Fibroblast of lung (primary cell): Measurements from ENCODE around the gene AGBL4. TPM values are rescaled to one million over a fixed set of nuclear protein-coding genes. Genes with fewer than 3 reads are reported as not detected.

Source experiments
- DNase-seq, 2 donors: peaks; one replicate each; pipeline versions ENCODE4 v3.0.0 to v3.0.0-alpha.2; 2010; ENCODE audit warnings: low read depth in 2 of 2
- H2AFZ ChIP-seq: 2 replicates; pipeline ENCODE4 v1.5.1; 2012; ENCODE audit warnings: low read length, control low read depth, inconsistent platforms
- H3K27ac ChIP-seq: 2 replicates; pipeline ENCODE4 v1.5.1; 2011; ENCODE audit warnings: low read length, control low read depth; ENCODE audit not compliant: insufficient read depth
- H3K27me3 ChIP-seq: 2 replicates; pipeline ENCODE4 v1.5.1; 2011; ENCODE audit warnings: mild to moderate bottlenecking, low read length; ENCODE audit not compliant: control insufficient read depth, insufficient read depth
- H3K36me3 ChIP-seq: 2 replicates; pipeline ENCODE4 v1.5.1; 2011; ENCODE audit warnings: low read length; ENCODE audit not compliant: control insufficient read depth, insufficient read depth
- H3K4me1 ChIP-seq: 2 replicates; pipeline ENCODE4 v1.5.1; 2011; ENCODE audit warnings: low read length; ENCODE audit not compliant: control insufficient read depth, insufficient read depth; ENCODE audit errors: extremely low read depth
- H3K4me2 ChIP-seq: 2 replicates; pipeline ENCODE4 v1.5.1; 2011; ENCODE audit warnings: low read length, control low read depth; ENCODE audit not compliant: insufficient read depth; ENCODE audit errors: extremely low read depth
- H3K4me3 ChIP-seq, 4 experiments: fragments of 200-600 bp in 1 of 4; sonication (generic) in 1 of 4; replicated peaks in 1 of 4; 2 replicates each; pipeline ENCODE4 v1.5.1; 2011 to 2016; ENCODE audit warnings: low read length in 4 of 4, low read depth in 3 of 4, mild to moderate bottlenecking in 3 of 4, control low read depth in 2 of 4, inconsistent platforms in 1 of 4, mixed read lengths in 1 of 4; ENCODE audit not compliant: insufficient read depth in 1 of 4; ENCODE audit errors: control extremely low read depth in 1 of 4
- H3K79me2 ChIP-seq: 2 replicates; pipeline ENCODE4 v1.5.1; 2012; ENCODE audit warnings: mild to moderate bottlenecking, low read length, inconsistent platforms; ENCODE audit not compliant: control insufficient read depth, insufficient read depth
- H3K9ac ChIP-seq: 2 replicates; pipeline ENCODE4 v1.5.1; 2011; ENCODE audit warnings: mild to moderate bottlenecking, low read length, control low read depth; ENCODE audit not compliant: insufficient read depth
- H3K9me3 ChIP-seq: 2 replicates; pipeline ENCODE4 v1.5.1; 2012; ENCODE audit warnings: low read depth, low read length; ENCODE audit not compliant: control insufficient read depth, insufficient read depth
- H4K20me1 ChIP-seq: 2 replicates; pipeline ENCODE4 v1.5.1; 2011; ENCODE audit warnings: low read length; ENCODE audit not compliant: control insufficient read depth, insufficient read depth; ENCODE audit errors: extremely low read depth
- EZH2 ChIP-seq: IDR thresholded peaks from 2 replicates; pipeline ENCODE4 v1.5.1; 2012; ENCODE audit warnings: low read length, control low read depth, mild to moderate bottlenecking; ENCODE audit errors: missing control alignments
- polyA plus RNA-seq, 2 donors: library from polyadenylated mRNA; depleted of rRNA in 1 of 2; stranded (reverse) in 1 of 2; unstranded in 1 of 2; fragments of >200 nt; gene quantifications; 2 replicates each; pipeline ENCODE4 v1.2.1, GENCODE V29; 2011 to 2012; ENCODE audit warnings: missing spikeins in 1 of 2
- total RNA-seq: library from RNA; depleted of rRNA; stranded (reverse); fragments of >200 nt; gene quantifications from 2 replicates; pipeline ENCODE4 v1.2.1, GENCODE V29; 2014
- TF ChIP-seq, protein P1 (sequence below), 2 donors: IDR thresholded peaks in 1 of 2; conservative IDR thresholded peaks in 1 of 2; 1 replicate in 1 of 2; 2 replicates in 1 of 2; pipeline ENCODE4 v1.5.1; 2011 to 2012; ENCODE audit warnings: low read length in 2 of 2, control low read depth in 1 of 2, inconsistent platforms in 1 of 2, low read depth in 1 of 2, mild to moderate bottlenecking in 1 of 2

AGBL4 gene
- total and polyA plus RNA-seq, 2 donors (not counting 1 experiment from before 2014, with no cell fraction given), result not detected

DNA sequence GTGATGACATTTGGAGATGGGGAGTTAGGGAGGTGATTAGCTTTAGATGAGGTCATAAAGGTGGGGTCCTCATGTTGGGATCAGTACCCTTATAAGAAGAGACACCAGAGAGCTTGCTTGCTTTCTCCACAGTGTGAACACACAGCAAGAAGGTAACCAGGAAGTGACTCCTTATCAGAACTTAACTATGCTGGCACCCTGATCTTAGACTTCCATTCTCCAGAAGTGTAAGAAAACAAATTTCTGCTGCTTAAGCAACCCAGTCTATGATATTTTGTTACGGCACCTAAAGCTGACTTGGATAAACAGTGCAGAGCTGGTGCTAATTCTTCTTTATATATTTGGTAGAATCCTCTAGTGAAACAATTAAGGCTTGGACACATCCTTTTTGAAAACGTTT is 346.0 kb downstream of the AGBL4 start:
- H3K4me3 ChIP-seq, result no peak overlapping the region
- no peak overlapping the region for H3K4me2 ChIP-seq
- H3K79me2 ChIP-seq, result no peaks in the 10 kb centered on the region
- no peaks in the 10 kb centered on the region for H3K36me3 ChIP-seq
- no peak overlapping the region for H3K27ac ChIP-seq
- DNase-seq, result no peak
- H4K20me1 ChIP-seq, result no peaks in the 10 kb centered on the region
- no peaks in the 10 kb centered on the region for H3K27me3 ChIP-seq
- no peak overlapping the region for H3K9ac ChIP-seq
- no peaks in the 10 kb centered on the region for H3K9me3 ChIP-seq
- no peaks in the 10 kb centered on the region for H3K4me1 ChIP-seq
- no peak overlapping the region for H2AFZ ChIP-seq
- TF ChIP-seq, protein P1, sequence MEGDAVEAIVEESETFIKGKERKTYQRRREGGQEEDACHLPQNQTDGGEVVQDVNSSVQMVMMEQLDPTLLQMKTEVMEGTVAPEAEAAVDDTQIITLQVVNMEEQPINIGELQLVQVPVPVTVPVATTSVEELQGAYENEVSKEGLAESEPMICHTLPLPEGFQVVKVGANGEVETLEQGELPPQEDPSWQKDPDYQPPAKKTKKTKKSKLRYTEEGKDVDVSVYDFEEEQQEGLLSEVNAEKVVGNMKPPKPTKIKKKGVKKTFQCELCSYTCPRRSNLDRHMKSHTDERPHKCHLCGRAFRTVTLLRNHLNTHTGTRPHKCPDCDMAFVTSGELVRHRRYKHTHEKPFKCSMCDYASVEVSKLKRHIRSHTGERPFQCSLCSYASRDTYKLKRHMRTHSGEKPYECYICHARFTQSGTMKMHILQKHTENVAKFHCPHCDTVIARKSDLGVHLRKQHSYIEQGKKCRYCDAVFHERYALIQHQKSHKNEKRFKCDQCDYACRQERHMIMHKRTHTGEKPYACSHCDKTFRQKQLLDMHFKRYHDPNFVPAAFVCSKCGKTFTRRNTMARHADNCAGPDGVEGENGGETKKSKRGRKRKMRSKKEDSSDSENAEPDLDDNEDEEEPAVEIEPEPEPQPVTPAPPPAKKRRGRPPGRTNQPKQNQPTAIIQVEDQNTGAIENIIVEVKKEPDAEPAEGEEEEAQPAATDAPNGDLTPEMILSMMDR (conservative IDR thresholded peaks at IDR 0.05 in 1 of 2, IDR thresholded peaks at IDR 0.05 in 1 of 2; ENCODE audit: low read depth in 1 of 2, low read length in 2 of 2), result no peak
- TF ChIP-seq EZH2, result no peak

DNA sequence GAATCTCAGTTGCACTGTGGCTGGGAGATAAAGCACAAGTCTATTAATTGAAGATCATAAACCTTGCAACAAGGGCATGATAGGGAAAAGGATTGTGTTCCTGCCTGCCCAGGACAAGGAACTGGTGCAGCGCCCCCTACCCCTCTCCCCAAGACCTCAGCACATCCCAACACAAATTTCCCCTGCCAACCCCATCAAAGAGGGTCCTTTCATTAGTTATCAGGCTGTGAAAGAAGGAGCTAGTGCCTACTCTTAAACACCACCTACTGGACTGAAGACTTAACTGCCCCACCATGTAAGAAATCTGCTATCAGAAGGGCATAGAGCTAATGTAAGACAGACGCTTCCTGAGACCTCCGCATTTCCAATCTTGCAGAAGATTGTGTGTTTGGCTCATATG is 372.6 kb downstream of the AGBL4 start:
- Histone ChIP-seq H3K9ac (no peak overlapping the region), H4K20me1 (no peaks in the 10 kb centered on the region), H3K27me3 (no peaks in the 10 kb centered on the region), H3K4me1 (no peaks in the 10 kb centered on the region), H3K79me2 (no peaks in the 10 kb centered on the region), H3K4me2 (no peak overlapping the region), H3K36me3 (no peaks in the 10 kb centered on the region), H3K9me3 (no peaks in the 10 kb centered on the region), H3K4me3 (no peak overlapping the region), H2AFZ (no peak overlapping the region), H3K27ac (no peak overlapping the region)
- no peak for TF ChIP-seq EZH2
- TF ChIP-seq, protein P1 (conservative IDR thresholded peaks at IDR 0.05 in 1 of 2, IDR thresholded peaks at IDR 0.05 in 1 of 2; ENCODE audit: low read depth in 1 of 2, low read length in 2 of 2), result no peak
- DNase-seq, result no peak

DNA sequence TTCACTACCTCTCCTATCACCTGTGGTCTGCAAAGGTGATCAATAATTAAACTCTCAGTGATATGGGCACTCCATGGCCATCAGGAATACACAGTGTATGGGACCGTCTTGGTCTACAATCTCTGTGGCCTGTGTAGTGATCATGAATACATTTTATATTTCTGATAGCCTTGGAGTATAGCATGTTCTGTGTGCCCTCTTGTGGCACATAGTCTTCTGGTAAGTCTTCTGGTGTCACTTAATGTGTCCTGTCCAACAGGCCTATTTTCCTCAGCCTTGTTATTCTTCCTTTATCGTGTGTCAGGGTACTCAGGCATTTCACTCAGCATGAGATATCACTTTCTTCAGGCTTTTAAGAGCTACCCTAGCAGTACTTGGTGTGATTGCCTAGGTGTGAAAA is 393.6 kb downstream of the AGBL4 start:
- Histone ChIP-seq H3K36me3 (no peaks in the 10 kb centered on the region), H3K9ac (no peak overlapping the region), H2AFZ (no peak overlapping the region), H3K79me2 (no peaks in the 10 kb centered on the region), H3K27me3 (no peaks in the 10 kb centered on the region), H3K4me3 (no peak overlapping the region), H4K20me1 (no peaks in the 10 kb centered on the region), H3K4me2 (no peak overlapping the region), H3K27ac (no peak overlapping the region), H3K9me3 (no peaks in the 10 kb centered on the region), H3K4me1 (no peaks in the 10 kb centered on the region)
- TF ChIP-seq EZH2, result no peak
- TF ChIP-seq, protein P1 (conservative IDR thresholded peaks at IDR 0.05 in 1 of 2, IDR thresholded peaks at IDR 0.05 in 1 of 2; ENCODE audit: low read depth in 1 of 2, low read length in 2 of 2), result no peak
- DNase-seq, result no peak
